NOMO-1 treated with dmso at 0.1 percent for 144 hours (cell line): ENCODE data around the gene SLC38A4.

Source experiments
- DNase-seq: peaks from one replicate; lab custom pipeline; 2025; ENCODE audit not compliant: unreplicated experiment; lab: John Stamatoyannopoulos, UW

Gene SLC38A4

DNA sequence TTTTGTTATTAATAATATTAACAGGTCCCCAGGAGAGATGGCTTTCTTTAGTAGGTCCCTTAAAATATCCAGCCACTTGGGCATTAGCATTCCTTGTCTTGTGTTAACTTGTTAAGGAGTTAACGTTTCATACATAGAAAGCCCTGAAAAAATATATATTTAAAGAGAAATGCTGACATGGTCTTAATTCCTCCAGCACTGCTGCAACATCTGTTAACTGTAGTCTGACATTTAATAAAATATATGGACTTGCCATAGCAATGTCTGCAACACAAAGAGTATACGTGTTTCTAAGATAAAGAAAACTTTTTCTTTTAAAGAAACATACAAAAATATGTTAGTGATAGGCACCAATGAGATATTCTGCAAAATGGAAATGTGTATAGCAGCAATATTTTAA lies 10.0 kb downstream of the SLC38A4 start:
- no peak for DNase-seq

DNA sequence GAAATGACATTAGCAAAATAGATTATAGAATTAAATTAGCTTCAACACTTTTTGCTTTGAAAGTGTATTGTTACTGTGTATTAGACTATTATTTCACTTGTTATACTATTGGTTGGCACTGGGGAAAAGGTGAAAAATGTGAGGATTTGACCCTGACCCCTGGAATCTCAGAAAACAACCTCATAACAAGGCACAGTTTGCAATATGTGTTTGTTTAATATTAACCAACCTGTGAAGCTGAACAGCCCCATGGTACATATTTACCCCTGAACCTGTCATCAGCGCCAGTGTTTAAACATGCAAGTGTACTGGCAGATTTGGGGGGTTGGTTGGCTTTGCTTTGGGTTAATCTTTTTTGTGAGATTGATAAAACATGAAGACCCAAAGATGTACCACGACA lies 11.7 kb downstream of the SLC38A4 start:
- DNase-seq, result no peak

DNA sequence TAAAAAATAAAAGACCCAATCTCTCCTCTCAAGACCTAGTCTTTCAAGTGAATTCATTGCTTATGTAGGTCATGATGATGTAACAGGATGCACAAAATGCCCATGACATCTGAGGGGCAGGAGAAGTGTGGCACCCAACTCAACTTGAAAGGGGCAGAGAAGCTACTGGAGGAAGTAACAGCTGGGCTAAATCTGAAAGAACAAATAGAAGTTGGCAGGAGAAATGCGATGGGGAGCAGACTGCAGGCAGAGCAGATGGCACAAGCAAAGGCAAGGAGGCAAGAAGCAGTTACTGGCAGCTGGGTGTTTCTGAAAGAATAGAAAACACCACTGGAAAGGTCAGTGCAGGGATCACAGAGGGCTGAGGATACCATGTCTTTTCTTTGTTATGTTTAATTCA lies 14.6 kb downstream of the SLC38A4 start:
- DNase-seq, result no peak

DNA sequence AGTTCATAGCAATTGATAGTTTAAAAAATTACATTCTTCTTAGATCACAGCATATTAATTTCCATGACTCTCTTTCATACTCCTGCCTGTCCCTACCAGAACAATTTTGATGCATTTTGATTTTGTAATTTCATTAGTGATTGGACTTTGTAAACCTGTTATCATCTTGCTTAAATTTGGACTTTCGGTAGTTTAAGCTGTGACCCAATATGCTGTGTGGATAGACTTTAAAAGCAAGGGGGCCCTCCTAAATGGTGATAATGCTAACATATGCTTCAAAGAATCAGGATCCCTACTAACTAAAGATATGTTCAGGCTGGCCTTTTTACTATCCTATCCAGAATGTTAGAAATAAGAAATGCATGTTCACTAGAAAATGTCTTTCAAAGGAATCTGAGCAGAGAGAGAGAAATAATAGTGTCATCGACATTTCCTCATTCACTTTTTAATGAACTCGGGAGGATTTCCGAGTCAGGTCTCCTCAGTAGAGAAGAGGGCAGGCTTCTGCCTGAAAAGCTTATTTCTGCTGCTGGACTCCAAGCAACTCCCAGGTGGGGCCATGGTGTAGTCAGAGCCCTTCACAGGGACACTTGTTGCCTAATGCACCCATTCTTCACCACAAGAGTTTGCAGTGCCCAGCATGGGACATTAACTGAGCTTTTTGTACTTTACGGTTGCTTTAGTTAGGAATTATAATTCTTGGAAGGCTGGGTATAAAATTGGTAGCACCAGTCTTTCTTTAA lies 16.7 kb downstream of the SLC38A4 start:
- DNase-seq, result no peak

DNA sequence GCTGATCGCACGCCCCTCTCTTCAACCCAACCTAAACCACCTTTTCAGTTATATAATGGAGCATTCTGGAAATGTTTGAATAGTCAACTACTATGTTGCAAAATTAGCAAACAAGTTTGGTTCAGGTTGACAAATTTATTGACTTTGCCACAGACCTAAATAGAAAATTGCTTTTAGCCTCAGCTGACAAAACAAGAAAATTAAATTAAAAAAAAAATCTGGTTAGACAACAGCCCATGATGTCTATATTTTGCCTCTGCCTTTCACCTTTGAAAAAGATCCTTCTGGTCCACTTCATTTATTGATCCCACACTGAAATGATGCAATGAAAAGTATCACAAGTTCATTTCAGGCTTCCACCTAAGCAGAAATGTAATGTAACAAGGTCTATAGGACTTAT lies 17.5 kb downstream of the SLC38A4 start:
- DNase-seq, result no peak

DNA sequence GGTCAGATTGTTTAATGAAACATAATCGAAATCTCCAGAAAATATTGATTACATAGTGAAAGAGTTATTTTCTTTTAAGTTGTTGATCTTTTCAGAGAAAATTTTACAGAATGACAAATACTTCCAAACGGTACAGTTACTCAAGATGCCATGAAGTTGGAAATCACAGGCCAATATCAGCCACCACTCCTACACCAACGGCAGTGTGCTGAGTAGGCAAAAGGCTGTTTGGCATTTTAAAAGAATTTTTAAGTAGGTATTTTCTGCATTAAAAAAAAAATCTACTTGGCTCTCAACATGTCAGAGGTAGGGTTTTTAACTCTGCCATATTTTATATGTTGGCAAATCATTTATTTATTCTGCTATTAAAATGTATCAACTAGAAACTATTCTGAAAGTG lies 21.7 kb downstream of the SLC38A4 start:
- no peak for DNase-seq

DNA sequence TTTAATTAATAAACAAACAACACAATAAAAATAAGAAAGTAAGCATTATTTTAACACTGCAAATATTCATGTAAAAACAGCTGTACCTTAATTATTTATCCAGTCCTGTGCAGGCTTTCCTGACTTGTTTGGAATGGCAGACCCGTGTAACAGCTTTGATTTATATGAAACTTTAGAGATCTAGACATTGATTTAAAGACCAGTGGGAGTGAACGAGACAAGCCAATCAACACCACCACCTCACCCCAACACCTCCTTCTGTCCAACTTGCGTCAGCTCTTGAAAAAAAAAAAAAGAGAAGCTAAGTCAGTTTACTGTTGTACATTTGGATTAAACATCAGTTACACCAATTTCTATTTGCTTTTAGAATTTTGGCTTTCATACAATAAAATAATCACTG lies 22.3 kb downstream of the SLC38A4 start:
- no peak for DNase-seq

DNA sequence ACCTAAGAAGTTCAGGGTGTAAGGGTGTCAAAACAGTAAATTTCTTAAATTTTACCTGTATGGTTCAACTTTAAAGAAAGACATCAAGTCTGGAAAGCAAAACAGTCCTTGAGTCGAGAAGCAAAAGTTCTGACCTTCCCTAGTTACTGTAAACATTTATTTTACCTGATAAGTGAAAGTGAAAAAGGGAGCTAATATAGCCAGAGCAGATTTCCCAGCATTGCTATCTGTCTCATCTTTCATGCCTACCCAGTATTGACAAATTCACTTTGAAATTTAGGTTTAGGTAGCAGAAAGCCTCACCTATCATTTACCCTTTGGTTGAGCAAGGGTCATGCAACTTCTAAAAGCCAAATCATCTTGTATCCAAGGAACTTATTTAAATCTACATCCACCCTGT lies 24.5 kb downstream of the SLC38A4 start:
- DNase-seq, result no peak

DNA sequence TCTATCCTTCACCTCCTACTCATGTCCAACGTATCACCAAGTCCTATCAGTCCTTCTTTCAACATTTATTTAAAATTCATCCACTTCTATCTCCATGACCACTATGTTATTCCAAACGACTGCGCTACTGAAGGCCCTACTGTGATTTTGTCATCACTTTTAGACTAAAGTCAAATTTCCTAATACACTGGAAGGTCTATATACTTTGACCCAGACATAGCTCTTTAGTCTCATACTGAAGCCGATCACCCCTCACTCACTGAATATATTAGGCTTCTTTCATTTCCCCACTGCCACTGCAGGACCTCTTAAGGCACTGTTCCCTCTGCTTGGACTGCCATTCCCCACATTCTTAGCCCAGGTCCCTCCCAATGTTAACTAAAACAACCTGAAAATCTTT lies 25.6 kb downstream of the SLC38A4 start:
- DNase-seq, result no peak

DNA sequence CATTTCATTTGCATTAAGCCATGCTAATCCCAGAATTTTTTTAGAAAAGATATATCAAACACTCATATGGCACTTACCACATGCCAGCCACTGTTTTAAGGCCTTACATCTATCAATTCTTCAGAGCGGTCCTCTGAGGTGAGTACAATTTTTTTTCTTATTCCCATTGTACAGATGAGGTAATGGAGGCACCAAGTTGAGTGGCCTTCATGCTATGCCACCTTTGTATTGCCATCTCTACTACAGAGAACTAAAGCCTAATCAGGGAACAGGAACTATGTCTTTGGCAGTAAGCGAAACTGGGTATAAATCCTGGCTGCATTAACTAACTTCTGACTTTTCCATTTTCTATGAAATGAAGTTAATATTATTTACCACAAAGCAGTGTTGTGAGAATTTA lies 27.1 kb downstream of the SLC38A4 start:
- DNase-seq, result no peak

DNA sequence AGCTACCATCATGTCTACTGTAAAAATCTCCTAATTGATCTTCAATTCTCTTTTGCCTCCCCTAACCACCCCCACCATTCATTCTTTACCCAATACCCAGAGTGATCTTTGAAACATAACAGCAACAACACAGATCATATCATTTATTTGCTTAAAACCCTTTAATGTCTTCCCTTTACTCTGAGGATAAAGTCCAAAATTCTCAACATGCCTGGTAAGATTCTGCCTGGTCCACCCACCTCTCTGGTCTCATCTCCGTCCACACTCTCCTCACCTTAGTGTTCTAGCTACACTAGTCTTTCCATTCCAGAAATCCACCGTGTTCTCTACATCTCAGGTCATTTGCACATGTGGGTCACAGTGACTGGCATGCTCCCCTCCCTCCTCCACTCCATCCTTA lies 27.7 kb downstream of the SLC38A4 start:
- DNase-seq, result no peak

DNA sequence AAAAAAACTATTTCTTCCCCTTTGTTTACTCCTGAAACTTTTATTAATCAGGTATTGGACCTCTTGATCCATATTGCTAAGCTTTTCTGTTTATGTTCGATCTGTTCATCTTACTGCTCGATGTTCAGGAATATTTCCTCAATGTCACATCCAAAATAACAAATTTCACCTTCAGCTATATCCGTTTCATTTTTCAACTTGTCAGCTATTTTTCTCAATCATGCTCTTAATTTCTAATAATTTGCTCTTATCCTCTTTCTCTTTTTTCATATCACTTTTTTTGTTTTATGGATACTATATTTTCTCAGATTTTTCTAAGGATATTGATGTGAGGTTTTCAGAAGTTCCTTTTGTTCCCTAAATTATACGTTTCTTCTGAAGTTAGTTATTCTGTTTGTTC lies 29.8 kb downstream of the SLC38A4 start:
- DNase-seq, result no peak

DNA sequence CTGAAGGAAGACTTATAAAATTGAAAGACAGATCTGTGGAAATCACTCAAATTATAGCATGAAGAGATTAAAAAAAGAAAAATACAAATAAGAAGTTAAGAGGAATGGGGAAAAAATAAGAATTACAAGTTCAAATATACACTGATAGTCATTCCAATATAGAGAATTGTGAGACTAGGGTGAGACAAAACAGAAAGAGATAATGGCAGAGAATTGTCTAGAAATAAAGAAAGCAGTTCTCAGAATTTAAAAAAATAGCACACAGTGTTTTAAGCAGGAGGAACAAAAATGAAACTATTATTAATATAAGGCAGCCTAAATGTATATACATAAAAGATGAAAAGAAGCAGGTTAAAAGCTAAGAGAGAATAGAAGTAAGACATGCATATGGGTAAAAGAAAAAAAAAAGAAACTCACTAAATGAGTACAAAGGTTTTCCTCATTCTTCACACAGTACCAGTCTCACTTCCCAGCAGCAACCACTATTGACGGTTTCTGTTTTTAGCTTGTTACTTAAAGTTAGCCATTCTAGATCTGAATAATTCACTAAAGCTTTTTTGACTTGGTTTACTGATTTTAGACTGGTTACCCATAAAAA lies 31.1 kb downstream of the SLC38A4 start:
- no peak for DNase-seq

DNA sequence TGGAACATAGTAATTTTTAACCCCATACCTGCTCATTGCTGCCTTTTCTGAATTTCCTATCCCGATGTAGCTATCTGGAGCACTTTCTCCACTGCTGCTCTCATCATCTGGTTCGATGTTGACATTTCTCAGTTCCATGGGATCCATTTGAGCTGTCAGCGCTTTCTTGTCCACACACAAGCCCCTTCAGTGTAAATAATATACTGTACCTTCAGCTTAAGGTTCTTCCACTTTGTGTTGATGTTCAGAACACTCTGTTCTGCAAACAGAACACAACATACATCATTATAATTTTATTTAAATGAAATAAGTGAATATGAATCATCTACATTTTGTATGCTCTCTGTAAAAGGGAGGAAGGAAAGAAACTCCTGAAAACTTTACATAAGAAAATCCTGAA lies 32.9 kb downstream of the SLC38A4 start:
- no peak for DNase-seq

DNA sequence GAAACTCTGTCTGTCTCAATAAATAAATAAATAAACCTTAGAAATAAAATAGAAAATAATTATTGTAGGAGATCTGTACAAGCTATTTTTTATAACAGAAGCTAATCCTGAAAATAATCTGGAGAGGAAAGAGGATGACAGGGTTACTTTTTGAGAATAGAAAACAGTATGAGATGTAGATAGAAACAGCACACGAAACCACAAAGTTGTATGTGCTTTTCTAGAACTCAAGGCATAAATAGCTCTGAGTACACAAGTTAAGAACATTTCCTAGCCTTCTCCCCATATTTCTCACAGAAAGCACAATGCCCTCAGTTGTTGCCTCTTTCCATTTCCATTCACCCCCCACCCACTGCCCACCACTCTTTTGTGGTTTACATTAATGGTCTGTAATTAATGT lies 35.7 kb downstream of the SLC38A4 start:
- DNase-seq, result no peak

DNA sequence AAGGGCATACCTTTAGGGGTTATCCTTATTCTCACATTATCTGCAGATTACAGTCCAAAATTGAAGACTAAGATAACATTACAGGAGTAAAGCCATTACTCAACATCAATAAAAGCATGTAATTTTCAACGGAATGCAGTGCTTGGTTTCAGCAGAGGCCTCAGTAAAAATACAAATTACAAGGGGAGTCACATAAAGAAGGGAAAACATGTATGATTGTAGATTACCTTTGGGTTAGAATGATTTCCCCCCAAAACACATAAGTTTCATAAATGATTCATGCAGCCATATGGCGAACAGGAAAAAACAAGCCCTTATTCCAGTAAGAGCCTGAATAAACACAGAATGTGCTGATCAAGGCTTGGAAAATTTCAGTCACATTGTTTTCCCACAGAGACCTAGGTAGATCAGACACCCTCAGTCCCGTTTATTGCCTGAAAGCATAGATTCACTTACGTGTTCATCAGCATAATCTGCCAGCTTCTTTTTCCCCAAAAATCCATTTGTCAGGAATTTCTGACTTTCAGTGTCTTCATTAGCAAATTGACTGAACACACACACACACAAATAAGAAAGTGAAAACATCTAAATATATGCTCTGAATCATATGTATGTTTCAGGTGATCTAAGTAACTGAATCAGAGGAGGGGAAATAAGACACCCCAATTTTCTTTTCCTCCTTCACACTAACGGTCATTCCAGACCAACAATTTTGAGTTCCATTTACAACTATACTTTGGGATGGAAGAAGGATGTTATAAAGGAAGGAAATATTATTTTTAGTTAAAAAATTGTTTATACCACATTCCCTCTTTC lies 37.5 kb downstream of the SLC38A4 start:
- DNase-seq, result no peak

DNA sequence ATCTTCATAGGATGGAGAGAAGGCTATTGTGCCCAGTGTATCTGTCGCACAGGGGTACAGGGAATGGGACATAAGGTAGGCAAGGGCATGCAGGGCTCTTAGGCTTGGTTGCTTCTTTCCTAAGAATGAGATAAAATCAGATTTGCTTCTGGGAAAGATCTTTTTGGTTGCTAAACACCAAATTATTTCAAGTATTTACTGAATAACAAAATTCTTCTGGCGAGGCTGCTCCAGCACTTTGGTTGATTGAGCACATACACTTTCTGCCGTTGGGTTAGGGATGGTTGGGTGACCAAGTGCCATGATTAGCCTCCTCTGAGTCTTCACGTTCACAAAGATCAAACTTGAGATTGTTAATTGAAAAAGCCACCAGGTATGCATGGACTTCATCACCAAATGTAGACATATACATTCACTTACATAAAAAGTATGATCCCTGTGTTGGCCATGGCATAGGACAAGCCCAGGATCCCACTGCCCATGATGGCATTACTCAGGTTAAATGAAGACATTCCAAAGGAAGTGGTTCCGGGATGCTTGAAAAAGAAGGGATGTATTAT lies 38.2 kb downstream of the SLC38A4 start:
- no peak for DNase-seq

DNA sequence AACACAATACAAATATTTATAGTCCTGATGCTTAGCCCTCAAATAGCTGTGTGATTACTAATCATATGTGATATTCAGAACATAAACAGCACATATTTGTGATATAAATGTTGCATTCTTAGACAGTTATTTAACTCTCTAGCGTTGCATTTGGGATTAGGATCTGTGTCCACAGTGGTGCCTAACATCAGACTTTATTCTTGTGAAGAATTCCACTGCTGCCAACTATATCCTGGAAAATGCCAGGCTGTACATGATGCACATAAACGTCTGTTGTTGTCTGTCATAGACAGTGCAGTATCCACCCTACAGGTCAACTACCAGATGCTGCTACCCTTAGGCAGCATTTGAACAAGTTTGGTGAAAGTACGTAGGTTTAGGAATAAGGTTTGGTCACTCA lies 39.0 kb downstream of the SLC38A4 start:
- DNase-seq, result no peak

DNA sequence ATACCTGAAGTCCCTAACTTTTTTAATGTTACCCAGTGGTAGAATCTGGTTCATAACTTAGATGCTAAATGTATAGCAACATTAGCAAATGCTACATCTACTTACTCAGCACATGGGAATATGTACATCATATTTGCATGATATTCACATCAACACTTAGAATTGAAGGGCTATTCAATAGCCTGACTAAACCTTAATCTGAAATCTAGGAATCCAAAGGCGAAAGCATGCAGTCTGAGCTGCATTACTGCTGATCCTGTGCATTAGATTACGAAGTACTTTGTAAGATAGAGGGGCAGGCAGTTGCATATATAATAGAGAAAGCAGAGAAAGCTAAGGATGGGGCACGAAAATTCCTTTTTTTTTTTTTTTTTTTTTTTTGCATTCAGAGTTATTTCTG lies 40.4 kb downstream of the SLC38A4 start:
- no peak for DNase-seq

DNA sequence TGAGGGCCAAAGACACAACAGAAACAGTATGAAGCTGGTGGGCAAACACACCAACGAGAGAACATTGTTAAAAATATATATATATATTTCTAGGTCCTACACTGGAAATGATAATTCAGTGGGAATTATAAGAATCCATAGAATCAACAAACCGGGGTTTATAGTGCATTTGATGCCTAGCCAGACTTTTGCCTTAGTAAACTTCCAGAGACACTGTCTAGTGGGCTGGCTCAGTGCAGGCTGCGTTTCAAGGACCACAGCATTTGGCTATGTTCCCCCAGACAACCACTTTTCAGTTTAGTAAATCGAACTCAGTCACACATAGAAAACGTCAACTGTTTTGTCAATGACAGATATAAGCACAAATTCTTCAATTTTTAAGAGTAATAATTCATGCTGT lies 41.9 kb downstream of the SLC38A4 start:
- no peak for DNase-seq

DNA sequence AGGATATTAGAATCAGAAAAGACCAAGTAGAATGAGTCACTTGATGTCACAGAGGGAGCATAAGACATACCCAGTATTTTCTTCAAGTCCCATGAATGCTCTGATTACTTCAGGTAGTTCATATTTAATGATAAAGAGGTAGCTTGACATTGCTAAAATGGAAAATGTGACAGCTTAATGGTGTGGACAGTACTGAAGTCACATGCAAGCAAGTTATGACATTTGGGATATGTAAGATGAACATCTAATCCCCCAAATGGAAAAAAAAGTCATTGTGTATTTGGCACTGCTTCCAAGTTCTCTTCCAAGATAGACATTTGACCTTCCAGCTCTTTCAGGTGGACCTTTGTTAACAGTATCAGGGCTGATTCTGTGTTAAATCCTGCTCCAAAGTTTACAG lies 45.9 kb downstream of the SLC38A4 start:
- DNase-seq, result no peak

DNA sequence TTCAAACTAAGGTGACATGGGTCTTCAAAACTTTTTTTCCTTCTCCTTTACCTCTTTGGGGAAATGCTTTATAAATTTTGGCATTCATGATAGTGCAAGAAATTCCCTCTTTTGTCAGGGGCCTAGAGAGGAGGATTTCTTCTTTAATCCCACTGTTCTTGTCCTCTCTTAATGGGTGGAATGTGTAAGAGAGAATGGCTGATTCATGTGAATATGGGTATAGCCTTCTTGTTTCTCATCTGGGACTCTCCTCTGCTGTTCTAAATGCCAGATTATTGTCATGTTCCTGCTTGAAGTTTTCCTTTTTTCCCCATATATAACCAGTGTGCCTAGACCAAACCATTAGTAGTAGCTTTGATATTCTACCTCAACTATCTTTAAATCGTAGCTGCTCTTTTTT lies 46.7 kb downstream of the SLC38A4 start:
- no peak for DNase-seq
